Fibroblast of lung (primary cell): ENCODE results near the gene MGLL.

Experiments used
- CTCF ChIP-seq, 2 donors: IDR thresholded peaks in 1 of 2; conservative IDR thresholded peaks in 1 of 2; 1 replicate in 1 of 2; 2 replicates in 1 of 2; pipeline ENCODE4 v1.5.1; 2011 to 2012; ENCODE audit warnings: low read length in 2 of 2, control low read depth in 1 of 2, inconsistent platforms in 1 of 2, low read depth in 1 of 2, mild to moderate bottlenecking in 1 of 2
- EZH2 ChIP-seq: IDR thresholded peaks from 2 replicates; pipeline ENCODE4 v1.5.1; 2012; ENCODE audit warnings: low read length, control low read depth, mild to moderate bottlenecking; ENCODE audit errors: missing control alignments

GRCh38 chr3:127802606-127803005 is 19.7 kb downstream of the MGLL start:
- TF ChIP-seq CTCF (conservative IDR thresholded peaks at IDR 0.05 in 1 of 2, IDR thresholded peaks at IDR 0.05 in 1 of 2; ENCODE audit: low read depth in 1 of 2, low read length in 2 of 2) (no peak), EZH2 (no peak)
